ENCODE measurements around the gene ZCCHC9.

DNA sequence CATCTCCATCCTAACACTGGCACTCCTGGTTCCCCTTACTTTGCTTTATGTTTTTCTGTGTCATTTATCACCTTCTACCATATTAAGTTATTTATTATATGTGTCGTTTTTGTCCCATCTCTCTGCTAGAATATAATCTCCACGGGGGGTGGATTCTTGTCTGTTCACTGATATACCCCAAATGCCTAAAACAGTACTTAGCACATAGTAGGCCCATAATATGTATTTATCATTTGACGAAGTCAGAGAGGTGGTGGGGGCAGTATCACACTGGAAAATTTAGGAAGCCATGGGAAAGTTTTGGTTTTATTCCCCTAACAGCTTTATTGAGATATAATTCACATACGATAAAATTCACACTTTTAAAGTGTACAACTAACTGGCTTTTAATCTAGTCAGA is 14.4 kb downstream of the ZCCHC9 start:
- TF ChIP-seq, protein P1, sequence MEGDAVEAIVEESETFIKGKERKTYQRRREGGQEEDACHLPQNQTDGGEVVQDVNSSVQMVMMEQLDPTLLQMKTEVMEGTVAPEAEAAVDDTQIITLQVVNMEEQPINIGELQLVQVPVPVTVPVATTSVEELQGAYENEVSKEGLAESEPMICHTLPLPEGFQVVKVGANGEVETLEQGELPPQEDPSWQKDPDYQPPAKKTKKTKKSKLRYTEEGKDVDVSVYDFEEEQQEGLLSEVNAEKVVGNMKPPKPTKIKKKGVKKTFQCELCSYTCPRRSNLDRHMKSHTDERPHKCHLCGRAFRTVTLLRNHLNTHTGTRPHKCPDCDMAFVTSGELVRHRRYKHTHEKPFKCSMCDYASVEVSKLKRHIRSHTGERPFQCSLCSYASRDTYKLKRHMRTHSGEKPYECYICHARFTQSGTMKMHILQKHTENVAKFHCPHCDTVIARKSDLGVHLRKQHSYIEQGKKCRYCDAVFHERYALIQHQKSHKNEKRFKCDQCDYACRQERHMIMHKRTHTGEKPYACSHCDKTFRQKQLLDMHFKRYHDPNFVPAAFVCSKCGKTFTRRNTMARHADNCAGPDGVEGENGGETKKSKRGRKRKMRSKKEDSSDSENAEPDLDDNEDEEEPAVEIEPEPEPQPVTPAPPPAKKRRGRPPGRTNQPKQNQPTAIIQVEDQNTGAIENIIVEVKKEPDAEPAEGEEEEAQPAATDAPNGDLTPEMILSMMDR (IDR thresholded peaks at IDR 0.05), result no peak
- TF ChIP-seq POLR2A (IDR thresholded peaks at IDR 0.05), result no peak

Measured in lower leg skin (tissue), 3 donors.